ENCODE results near the gene PLEKHG2.

The PLEKHG2 gene

GRCh38 chr19:39385629-39386411 lies 26.6 kb upstream of the PLEKHG2 start:
- no peak for TF ChIP-seq CTCF (IDR thresholded peaks at IDR 0.05; ENCODE audit: control extremely low read depth, extremely low read depth, low read depth, missing control alignments)
- no peak for DNase-seq (ENCODE audit: extremely low spot score)
- CTCF ChIA-PET: interaction anchor here (0.8 to 1.2 kb wide), 3 partner anchors 12 to 112 kb away, joined by 3 to 4 read pairs (median 3); no protein-coding TSS in a partner anchor
- POLR2A ChIA-PET: interaction anchor here (1.1 kb wide), 1 partner anchor 10 kb away, joined by 3 read pairs; no protein-coding TSS in a partner anchor

- POLR2A ChIA-PET: interaction anchor here (0.5 to 1.1 kb wide), 2 partner anchors 10 to 105 kb away, joined by 3 to 5 read pairs; no protein-coding TSS in a partner anchor
- DNase-seq (ENCODE audit: extremely low spot score): no peak
- TF ChIP-seq CTCF (IDR thresholded peaks at IDR 0.05; ENCODE audit: control extremely low read depth, extremely low read depth, low read depth, missing control alignments): no peak
- CTCF ChIA-PET: interaction anchor here (0.8 kb wide), 2 partner anchors 11 to 111 kb away, joined by 3 read pairs; no protein-coding TSS in a partner anchor
Observed at GRCh38 chr19:39386557-39386956, 25.9 kb upstream of the PLEKHG2 start.

- DNase-seq (ENCODE audit: extremely low spot score): no peak
- ChIA-PET POLR2A (no interaction called here), CTCF (interaction anchor here (1.4 to 1.5 kb wide), 2 partner anchors 10 to 23 kb away, joined by 3 to 6 read pairs; no protein-coding TSS in a partner anchor)
- no peak for TF ChIP-seq CTCF (IDR thresholded peaks at IDR 0.05; ENCODE audit: control extremely low read depth, extremely low read depth, low read depth, missing control alignments)
Observed at GRCh38 chr19:39388657-39389056, 23.8 kb upstream of the PLEKHG2 start.

GRCh38 chr19:39389631-39390414 lies 22.6 kb upstream of the PLEKHG2 start:
- ChIA-PET POLR2A (interaction anchor here (0.5 kb wide), 1 partner anchor 19 kb away, joined by 5 read pairs; no protein-coding TSS in a partner anchor), CTCF (interaction anchor here (1.2 to 1.7 kb wide), 6 partner anchors 8 to 47 kb away, joined by 3 to 9 read pairs (median 4); partner anchors contain the start of genes PLEKHG2 and SAMD4B)
- DNase-seq (ENCODE audit: extremely low spot score): no peak
- no peak for TF ChIP-seq CTCF (IDR thresholded peaks at IDR 0.05; ENCODE audit: control extremely low read depth, extremely low read depth, low read depth, missing control alignments)

- no peak for DNase-seq (ENCODE audit: extremely low spot score)
- ChIA-PET POLR2A (interaction anchor here (0.9 to 2.1 kb wide), 5 partner anchors 11 to 45 kb away, joined by 4 to 18 read pairs (median 14); partner anchors contain the start of genes RPS16 and ZFP36), CTCF (interaction anchor here (1.2 to 1.8 kb wide), 7 partner anchors 11 to 48 kb away, joined by 3 to 11 read pairs (median 4); partner anchors contain the start of genes PLEKHG2, RPS16 and SAMD4B)
- no peak for TF ChIP-seq CTCF (IDR thresholded peaks at IDR 0.05; ENCODE audit: control extremely low read depth, extremely low read depth, low read depth, missing control alignments)
Observed at GRCh38 chr19:39390451-39390750, 22.1 kb upstream of the PLEKHG2 start.

Measured in GM10248 (cell line).